ENCODE data around the gene RCE1.

Gene RCE1

DNA sequence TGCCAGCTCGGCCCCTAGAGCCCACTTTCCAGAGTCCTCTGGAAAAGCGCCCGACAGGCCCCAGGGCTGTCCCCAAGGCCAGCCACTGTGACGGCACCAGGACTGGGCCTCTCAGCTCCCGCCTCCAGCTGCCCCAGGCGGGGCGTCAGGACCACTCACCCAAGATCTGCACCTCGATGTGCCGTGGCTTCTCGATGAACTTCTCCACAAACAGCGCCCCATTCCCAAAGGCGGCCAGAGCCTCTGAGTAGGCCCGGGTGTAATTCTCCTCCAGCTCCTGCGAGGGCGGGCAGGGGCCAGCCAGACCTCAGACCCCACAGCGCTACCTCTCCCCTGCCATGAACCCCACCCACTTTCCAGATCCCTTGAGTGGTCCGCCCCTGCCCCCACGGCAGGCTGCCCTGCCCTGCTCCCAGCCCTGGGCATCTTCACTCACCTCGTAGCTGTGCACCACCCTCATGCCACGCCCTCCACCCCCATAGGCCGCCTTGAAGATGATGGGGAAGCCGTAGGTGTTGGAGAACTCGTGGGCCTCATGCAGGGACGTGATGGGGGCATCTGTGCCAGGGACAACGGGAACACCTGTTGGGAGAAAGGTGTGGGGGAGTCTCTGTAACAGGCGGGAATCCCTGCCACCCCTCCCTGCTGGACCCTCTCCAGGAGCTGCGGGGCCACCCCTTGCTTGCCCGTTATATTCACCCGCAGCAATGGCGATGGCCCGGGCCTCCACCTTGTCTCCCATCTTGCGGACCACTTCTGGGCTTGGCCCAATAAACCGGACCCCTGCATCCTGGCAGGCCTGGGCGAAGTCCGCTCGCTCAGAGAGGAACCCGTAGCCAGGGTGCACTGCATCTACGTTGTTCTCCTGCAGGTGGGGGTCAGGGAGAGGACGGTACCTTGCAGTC, 27.6 kb downstream of the RCE1 start:
- DNase-seq: no peak

GRCh38 chr11:66871521-66871901, 28.3 kb downstream of the RCE1 start:
- DNase-seq: no peak

GRCh38 chr11:66874232-66874631, 31.0 kb downstream of the RCE1 start:
- no peak for DNase-seq

- no peak for DNase-seq
Observed at GRCh38 chr11:66875378-66875777, 32.1 kb downstream of the RCE1 start.

- no peak for DNase-seq
Observed at GRCh38 chr11:66877588-66878385, 34.5 kb downstream of the RCE1 start.

GRCh38 chr11:66878474-66878873, 35.2 kb downstream of the RCE1 start:
- DNase-seq: no peak

- no peak for DNase-seq
Observed at GRCh38 chr11:66879000-66879399, 35.8 kb downstream of the RCE1 start.

- DNase-seq: no peak
Observed at GRCh38 chr11:66879583-66879982, 36.3 kb downstream of the RCE1 start.

GRCh38 chr11:66879999-66880398, 36.8 kb downstream of the RCE1 start:
- DNase-seq: no peak

DNA sequence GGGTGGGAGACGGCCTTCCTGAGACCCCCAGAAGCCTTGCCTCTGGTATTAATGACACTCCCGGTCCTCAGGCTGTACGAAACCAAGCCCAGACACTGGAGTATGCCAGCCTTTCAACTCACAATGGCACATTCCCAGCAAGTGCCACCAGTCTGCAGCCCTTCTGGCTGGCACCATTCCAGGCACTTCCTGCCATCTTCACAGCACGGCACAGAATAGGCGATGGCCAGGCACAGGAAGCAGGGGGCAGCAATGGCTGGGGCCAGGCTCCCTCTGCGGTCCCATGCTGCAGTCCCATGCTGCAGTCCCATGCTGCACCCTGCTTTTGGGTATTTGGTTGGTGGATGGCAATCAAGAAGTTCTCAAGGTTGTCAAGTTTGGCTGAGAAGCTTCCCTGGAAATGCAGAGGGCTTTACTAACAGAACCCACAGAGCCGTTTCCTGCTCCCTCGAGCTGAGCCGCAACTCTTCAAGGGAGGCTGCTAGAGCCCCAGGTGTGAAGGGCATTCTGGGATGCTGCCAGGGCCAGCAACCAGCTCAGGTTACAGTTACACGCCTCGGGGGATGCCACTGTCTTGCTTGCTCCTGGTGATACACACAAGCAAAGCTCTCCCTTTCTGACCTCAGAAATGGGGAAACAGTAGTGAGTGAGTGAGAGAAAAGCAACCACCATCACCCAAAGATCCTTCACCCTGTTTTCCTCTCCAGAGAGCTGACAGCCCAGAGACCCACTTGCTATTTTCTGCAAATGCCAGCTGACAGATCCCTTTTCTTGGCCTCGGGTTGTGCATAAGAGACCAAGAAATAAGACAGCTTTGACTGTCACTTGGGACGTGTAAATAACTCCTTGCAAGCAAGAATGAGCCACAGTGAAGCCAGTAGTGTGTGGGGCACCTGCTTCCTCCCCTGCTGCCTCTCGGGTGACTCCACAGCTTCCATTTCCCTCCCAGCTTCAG, 37.5 kb downstream of the RCE1 start:
- DNase-seq: peak; percentile 89

- no peak for DNase-seq
Observed at GRCh38 chr11:66881451-66881835, 38.2 kb downstream of the RCE1 start.

DNA sequence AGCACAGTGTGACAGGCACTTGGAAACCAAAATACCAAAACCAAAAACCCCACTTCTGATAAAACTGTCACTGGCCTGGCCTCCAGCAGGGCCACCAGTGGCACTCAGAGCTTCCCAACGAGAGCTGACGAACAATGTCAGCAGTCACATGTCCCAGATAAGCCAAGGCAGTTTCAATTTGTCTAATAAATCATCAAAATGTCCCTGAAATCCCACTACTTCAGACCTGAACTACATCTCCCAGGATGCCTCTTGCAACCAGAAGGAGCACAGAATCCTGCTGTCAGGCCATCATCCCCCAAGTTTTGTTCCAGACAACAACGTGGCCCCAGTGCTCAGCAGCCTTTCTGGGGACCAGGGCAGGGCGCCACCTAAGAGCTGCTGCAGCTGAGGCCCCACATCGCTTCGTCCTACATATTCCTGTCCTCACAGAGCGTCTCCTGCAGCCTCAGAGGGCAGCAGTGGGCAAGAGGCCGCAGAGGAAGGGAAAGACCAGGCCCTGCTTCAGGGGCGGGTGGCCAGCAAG, 38.7 kb downstream of the RCE1 start:
- DNase-seq: no peak

GRCh38 chr11:66882561-66883015, 39.3 kb downstream of the RCE1 start:
- peak; percentile 62 for DNase-seq

DNA sequence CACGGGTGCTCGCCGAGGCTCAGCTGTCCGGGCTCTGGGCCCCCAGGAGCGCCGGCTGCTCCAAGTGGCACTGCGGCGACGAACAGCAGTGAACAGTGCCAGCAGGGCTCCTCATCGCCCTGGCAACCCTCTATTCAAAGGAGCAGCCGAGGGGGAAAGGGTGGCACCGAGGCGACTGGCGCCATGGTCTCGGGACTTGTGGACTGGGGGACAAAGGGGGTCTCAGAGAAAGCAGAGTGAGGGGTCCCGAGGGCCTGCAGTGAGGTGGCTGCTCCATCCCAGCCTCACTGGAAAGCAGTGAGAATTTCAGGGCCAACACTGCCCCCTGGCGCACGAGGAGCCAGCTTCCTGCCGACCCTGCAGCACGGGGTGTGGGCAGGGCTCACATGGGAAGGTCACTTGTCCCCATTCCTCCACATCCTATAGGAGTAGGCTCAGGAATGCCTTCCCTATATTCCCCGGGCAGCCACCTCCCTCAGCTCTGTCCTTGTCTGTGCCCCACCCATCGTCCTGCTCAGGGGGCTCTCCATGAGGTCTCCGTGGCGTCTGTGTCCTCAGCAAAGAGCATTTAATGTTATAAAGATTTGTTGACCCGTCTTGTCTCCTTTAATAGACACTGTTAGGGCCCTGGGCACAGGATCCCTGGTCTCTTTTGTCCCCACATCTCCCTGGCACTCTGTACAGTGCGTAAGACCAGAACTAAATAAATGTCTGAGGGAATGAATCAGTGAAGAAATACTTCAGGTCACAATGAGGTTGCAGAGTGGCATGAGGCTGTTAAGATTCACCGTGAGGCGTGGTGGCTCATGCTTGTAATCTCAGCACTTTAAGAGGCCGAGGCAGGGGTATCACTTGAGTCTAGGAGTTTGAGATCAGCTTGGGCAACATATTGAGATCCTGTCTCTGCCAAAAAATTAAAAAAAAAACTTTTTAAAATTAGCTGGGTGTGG, 40.0 kb downstream of the RCE1 start:
- peak; percentile 62 for DNase-seq

DNA sequence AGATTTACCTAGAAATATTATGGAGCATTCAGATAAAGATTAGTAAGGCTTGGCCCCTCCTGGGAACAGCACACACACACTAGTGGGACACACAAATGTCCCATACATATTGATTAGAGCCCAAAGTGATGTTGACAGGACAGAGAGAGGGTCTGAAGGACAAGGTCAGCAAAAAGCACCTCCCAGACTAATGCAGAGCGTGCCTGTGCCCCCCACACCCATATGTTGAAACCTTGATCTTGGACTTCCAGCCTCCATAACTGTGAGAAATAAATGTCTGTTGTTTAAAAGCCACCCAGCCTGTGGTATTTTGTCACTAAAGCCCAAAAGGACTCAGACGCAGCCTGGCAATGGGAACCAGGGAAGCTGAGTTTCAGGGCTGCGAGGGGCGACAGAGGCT, 41.2 kb downstream of the RCE1 start:
- no peak for DNase-seq

- no peak for DNase-seq
Observed at GRCh38 chr11:66885469-66885868, 42.2 kb downstream of the RCE1 start.

DNA sequence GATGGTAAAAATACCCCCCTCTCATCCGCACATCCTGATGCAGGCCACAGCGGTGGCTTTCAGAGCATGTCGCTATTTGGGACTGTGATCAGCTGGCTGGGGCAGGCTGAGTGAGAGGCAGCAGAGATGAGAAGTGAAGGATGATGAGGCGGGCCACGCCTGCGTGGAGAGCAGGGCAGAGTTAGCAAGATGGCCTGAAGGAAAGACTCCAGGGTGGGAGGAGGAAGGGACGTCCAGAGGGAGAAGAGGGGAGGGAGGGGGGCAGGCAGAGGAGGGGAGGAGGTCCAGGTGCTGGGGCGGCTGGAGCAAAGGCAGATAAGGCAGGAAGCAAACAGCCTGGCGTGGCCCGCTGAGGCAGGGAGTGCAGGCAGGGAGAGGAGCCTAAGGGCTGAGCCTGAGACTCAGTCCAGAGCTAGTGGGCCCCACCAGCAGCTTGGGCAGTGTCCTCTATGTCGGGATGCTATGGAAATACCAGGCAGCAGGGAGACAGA, 42.8 kb downstream of the RCE1 start:
- DNase-seq: no peak

- DNase-seq: no peak
Observed at GRCh38 chr11:66886671-66887221, 43.5 kb downstream of the RCE1 start.

- DNase-seq: no peak
Observed at GRCh38 chr11:66887526-66887925, 44.3 kb downstream of the RCE1 start.

- no peak for DNase-seq
Observed at GRCh38 chr11:66888282-66888681, 45.0 kb downstream of the RCE1 start.

DNA sequence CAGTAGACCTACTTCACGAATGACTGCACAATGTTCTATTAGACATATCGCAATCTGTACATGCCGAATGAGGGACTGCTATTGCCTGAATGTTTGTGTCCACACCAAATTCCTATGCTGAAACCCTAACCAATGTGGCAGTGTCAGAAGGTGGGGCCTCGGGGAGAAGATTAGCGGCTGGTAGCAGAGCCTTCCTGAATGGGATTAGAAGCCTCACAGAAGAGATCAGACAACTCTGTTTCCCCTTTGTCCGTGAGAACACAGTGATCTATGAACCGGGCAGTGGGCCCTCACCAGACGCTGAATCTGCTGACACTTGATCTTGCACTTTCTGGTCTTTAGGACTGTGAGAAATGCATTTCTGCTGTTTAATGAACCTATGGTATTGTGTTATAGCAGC, 46.7 kb downstream of the RCE1 start:
- DNase-seq: no peak

Data from NCI-H1105 (cell line).